HepG2 (cell line): ENCODE measurements around the gene AMN.

ENCODE experiments used
- ARNT ChIP-seq: fragments of 450-650 bp; IDR thresholded peaks from 2 replicates; pipeline ENCODE4 v1.6.1; 2017
- CEBPB ChIP-seq: IDR thresholded peaks from 2 replicates; pipeline ENCODE4 v1.6.1; 2011; ENCODE audit warnings: low read depth, low read length, improper control_type of control experiment, borderline replicate concordance
- IRF9 ChIP-seq: sonication (generic); formaldehyde crosslinking; IDR thresholded peaks from 2 replicates; pipeline ENCODE4 v1.8.0; 2022; ENCODE audit warnings: missing genetic modification reagents, mild to moderate bottlenecking, borderline replicate concordance
- JUND ChIP-seq: sonication (generic); formaldehyde crosslinking; IDR thresholded peaks from 2 replicates; pipeline ENCODE4 v1.8.0; 2022; ENCODE audit warnings: mild to moderate bottlenecking, missing genetic modification reagents
- ZBTB8A ChIP-seq: sonication (generic); formaldehyde crosslinking; IDR thresholded peaks from 2 replicates; pipeline ENCODE4 v1.4.0; 2020; ENCODE audit warnings: mild to moderate bottlenecking, low read depth, missing genetic modification reagents, borderline replicate concordance
- ZNF775 ChIP-seq: sonication (generic); formaldehyde crosslinking; IDR thresholded peaks from 2 replicates; pipeline ENCODE4 v1.4.0; 2020; ENCODE audit warnings: missing genetic modification reagents, mild to moderate bottlenecking, moderate library complexity, borderline replicate concordance

- no peak for TF ChIP-seq ARNT
- no peak for TF ChIP-seq ZNF775 (CRISPR knock-in tag)
- no peak for TF ChIP-seq IRF9 (CRISPR knock-in tag)
- TF ChIP-seq CEBPB = no peak
- no peak for TF ChIP-seq ZBTB8A (CRISPR knock-in tag)
- TF ChIP-seq JUND (CRISPR knock-in tag) = no peak
These were observed 56.9 kb downstream of the AMN start for GRCh38 chr14:102979406-102979805.
